Measurements from ENCODE around the gene MRPL2. TPM values are rescaled to one million over a fixed set of nuclear protein-coding genes. Genes with fewer than 3 reads are reported as not detected.

Gene MRPL2
- total RNA-seq, 4 donors from 2014 or later = 19.0 to 40.8 (median 22.1) TPM

- no peaks in the 10 kb centered on the region for H3K4me1 ChIP-seq
- H3K36me3 ChIP-seq = peaks cover 0 to 77% (median 0%) of the 10 kb centered on the region in 3 donors
- H3K4me3 ChIP-seq = no peak overlapping the region
- no peak for TF ChIP-seq POLR2A (IDR thresholded peaks at IDR 0.05)
- no peak for TF ChIP-seq CTCF (IDR thresholded peaks at IDR 0.05)
- H3K9me3 ChIP-seq = no peaks in the 10 kb centered on the region
- DNase-seq = no peak
- no peaks in the 10 kb centered on the region for H3K27me3 ChIP-seq
- H3K27ac ChIP-seq = no peak overlapping the region
These were observed 52.1 kb downstream of the MRPL2 start for GRCh38 chr6:43007126-43007525.

DNA sequence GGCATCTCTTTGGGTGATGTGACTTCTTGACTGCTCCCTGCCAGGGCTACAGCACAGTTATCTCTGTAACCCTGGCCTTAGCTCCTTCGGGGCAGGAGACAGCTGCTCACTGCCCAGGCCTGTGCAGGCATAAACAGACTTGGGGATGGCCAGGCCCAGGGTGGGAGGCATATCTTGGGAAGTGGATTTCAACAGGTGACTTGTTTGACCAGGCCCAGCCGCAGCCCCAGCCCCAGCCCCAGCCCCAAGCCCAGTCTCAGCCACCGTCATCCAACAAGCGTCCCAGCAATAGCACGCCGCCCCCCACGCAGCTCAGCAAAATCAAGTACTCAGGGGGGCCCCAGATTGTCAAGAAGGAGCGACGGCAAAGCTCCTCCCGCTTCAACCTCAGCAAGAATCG, 53.0 kb downstream of the MRPL2 start:
- DNase-seq = no peak
- Histone ChIP-seq H3K36me3 (peaks cover 0 to 75% (median 0%) of the 10 kb centered on the region in 3 donors), H3K27ac (no peak overlapping the region), H3K9me3 (no peaks in the 10 kb centered on the region), H3K4me3 (no peak overlapping the region), H3K4me1 (no peaks in the 10 kb centered on the region), H3K27me3 (no peaks in the 10 kb centered on the region)
- TF ChIP-seq POLR2A (IDR thresholded peaks at IDR 0.05) = no peak
- no peak for TF ChIP-seq CTCF (IDR thresholded peaks at IDR 0.05)

- no peaks in the 10 kb centered on the region for H3K4me1 ChIP-seq
- no peaks in the 10 kb centered on the region for H3K27me3 ChIP-seq
- TF ChIP-seq POLR2A (IDR thresholded peaks at IDR 0.05) (no peak), CTCF (IDR thresholded peaks at IDR 0.05) (no peak)
- H3K4me3 ChIP-seq = no peak overlapping the region
- H3K27ac ChIP-seq = no peak overlapping the region
- H3K9me3 ChIP-seq = no peaks in the 10 kb centered on the region
- DNase-seq = no peak
- H3K36me3 ChIP-seq = peaks cover 0 to 73% (median 0%) of the 10 kb centered on the region in 3 donors
These were observed 53.4 kb downstream of the MRPL2 start for GRCh38 chr6:43005844-43006243.

Other genes with a start within 250 kb of the MRPL2 start
- 10 to 100 TPM; 49.6 to 67.0 (median 53.2) TPM for gene RPL7L1, start 179.8 kb downstream of the MRPL2 start, total RNA-seq
- not detected for gene PTCRA, start 143.4 kb downstream of the MRPL2 start, total RNA-seq
- gene CNPY3, start 130.0 kb downstream of the MRPL2 start, total RNA-seq = 100 to 1,000 TPM in 1 of 4 donors, 10 to 100 TPM in 3; 27.8 to 101 (median 47.9) TPM
- 1 to 10 TPM in 1 of 4 donors, not detected in 3; 4.3 TPM for gene GNMT, start 98.7 kb downstream of the MRPL2 start, total RNA-seq
- 10 to 100 TPM; 19.0 to 61.3 (median 39.0) TPM for gene PEX6, start 80.3 kb downstream of the MRPL2 start, total RNA-seq
- gene PPP2R5D, start 74.9 kb downstream of the MRPL2 start, total RNA-seq = 100 to 1,000 TPM in 3 of 4 donors, 10 to 100 TPM in 1; 84.2 to 177 (median 152) TPM
- gene MEA1, start 45.5 kb downstream of the MRPL2 start, total RNA-seq = 10 to 100 TPM; 34.3 to 40.4 (median 36.1) TPM
- gene KLHDC3, start 45.2 kb downstream of the MRPL2 start, total RNA-seq = 10 to 100 TPM; 38.8 to 59.2 (median 52.6) TPM
- 10 to 100 TPM; 39.2 to 75.9 (median 50.4) TPM for gene RRP36, start 37.8 kb downstream of the MRPL2 start, total RNA-seq
- 10 to 100 TPM; 19.4 to 33.0 (median 23.1) TPM for gene CUL7, start 5.6 kb downstream of the MRPL2 start, total RNA-seq
- 100 to 1,000 TPM in 3 of 4 donors, 10 to 100 TPM in 1; 50.3 to 214 (median 183) TPM for gene KLC4, start 197 bp upstream of the MRPL2 start, total RNA-seq
- gene PTK7, start 16.9 kb upstream of the MRPL2 start, total RNA-seq = 10 to 100 TPM in 3 of 4 donors, 1 to 10 TPM in 1; 4.4 to 22.3 (median 18.3) TPM
- 10 to 100 TPM; 23.1 to 29.7 (median 26.4) TPM for gene SRF, start 111.8 kb upstream of the MRPL2 start, total RNA-seq
- gene CUL9, start 122.8 kb upstream of the MRPL2 start, total RNA-seq = 100 to 1,000 TPM in 1 of 4 donors, 10 to 100 TPM in 3; 55.5 to 114 (median 85.5) TPM
- gene DNPH1, start 170.0 kb upstream of the MRPL2 start, total RNA-seq = 100 to 1,000 TPM; 138 to 304 (median 176) TPM
- 1 to 10 TPM in 3 of 4 donors, not detected in 1; 1.4 to 2.4 (median 1.4) TPM for gene TTBK1, start 184.0 kb upstream of the MRPL2 start, total RNA-seq
- under 1 TPM in 1 of 4 donors, not detected in 3; 0.80 TPM for gene SLC22A7, start 238.8 kb upstream of the MRPL2 start, total RNA-seq
- gene CRIP3, start 249.4 kb upstream of the MRPL2 start, total RNA-seq = 1 to 10 TPM in 1 of 4 donors, not detected in 3; 6.8 TPM